ENCODE results near the gene GYS2. TPM values are rescaled to one million over a fixed set of nuclear protein-coding genes. Genes with fewer than 3 reads are reported as not detected.
"Not testable (repeated sequence)": the region's sequence is repeated elsewhere in the genome, so short reads cannot be mapped to it uniquely, and the experiment has no call there.

Gene GYS2
- total and polyA plus RNA-seq, 2 donors (not counting 1 experiment from before 2014, with no cell fraction given) = not detected

- H3K9me3 ChIP-seq (ENCODE audit: control insufficient read depth, insufficient read depth, low read depth, low read length) = no peaks in the 10 kb centered on the region
- no peak overlapping the region for H2AFZ ChIP-seq (ENCODE audit: low read length)
- H3K4me1 ChIP-seq (ENCODE audit: control insufficient read depth, extremely low read depth, insufficient read depth, low read length) = no peaks in the 10 kb centered on the region
- no peaks in the 10 kb centered on the region for H3K79me2 ChIP-seq (ENCODE audit: control insufficient read depth, insufficient read depth, low read length)
- no peak overlapping the region for H3K4me3 ChIP-seq (replicated peaks in 1 of 4; ENCODE audit: control extremely low read depth in 1 of 4, insufficient read depth in 1 of 4, low read depth in 3 of 4, low read length in 4 of 4)
- no peaks in the 10 kb centered on the region for H4K20me1 ChIP-seq (ENCODE audit: control insufficient read depth, extremely low read depth, insufficient read depth, low read length)
- peaks cover 3% of the 10 kb centered on the region for H3K27me3 ChIP-seq (ENCODE audit: control insufficient read depth, insufficient read depth, low read length)
- no peak for TF ChIP-seq CTCF (conservative IDR thresholded peaks at IDR 0.05 in 1 of 2, IDR thresholded peaks at IDR 0.05 in 1 of 2; ENCODE audit: low read depth in 1 of 2, low read length in 2 of 2)
- no peak for TF ChIP-seq EZH2 (IDR thresholded peaks at IDR 0.05; ENCODE audit: low read length, missing control alignments)
- H3K36me3 ChIP-seq (ENCODE audit: control insufficient read depth, insufficient read depth, low read length) = no peaks in the 10 kb centered on the region
- no peak overlapping the region for H3K9ac ChIP-seq (ENCODE audit: insufficient read depth, low read length)
- no peak overlapping the region for H3K27ac ChIP-seq (ENCODE audit: insufficient read depth, low read length)
- no peak overlapping the region for H3K4me2 ChIP-seq (ENCODE audit: extremely low read depth, insufficient read depth, low read length)
- DNase-seq (ENCODE audit: low read depth in 2 of 2) = no peak
Measured at GRCh38 chr12:21598651-21599050, 6.0 kb downstream of the GYS2 start.

GRCh38 chr12:21595356-21595755 lies 9.3 kb downstream of the GYS2 start:
- H3K9me3 ChIP-seq (ENCODE audit: control insufficient read depth, insufficient read depth, low read depth, low read length); DNase-seq (ENCODE audit: low read depth in 2 of 2); H3K4me1 ChIP-seq (ENCODE audit: control insufficient read depth, extremely low read depth, insufficient read depth, low read length); H3K79me2 ChIP-seq (ENCODE audit: control insufficient read depth, insufficient read depth, low read length); H3K9ac ChIP-seq (ENCODE audit: insufficient read depth, low read length); H4K20me1 ChIP-seq (ENCODE audit: control insufficient read depth, extremely low read depth, insufficient read depth, low read length); H3K4me3 ChIP-seq (replicated peaks in 1 of 4; ENCODE audit: control extremely low read depth in 1 of 4, insufficient read depth in 1 of 4, low read depth in 3 of 4, low read length in 4 of 4); H3K27ac ChIP-seq (ENCODE audit: insufficient read depth, low read length); H3K27me3 ChIP-seq (ENCODE audit: control insufficient read depth, insufficient read depth, low read length); H3K36me3 ChIP-seq (ENCODE audit: control insufficient read depth, insufficient read depth, low read length); H3K4me2 ChIP-seq (ENCODE audit: extremely low read depth, insufficient read depth, low read length); H2AFZ ChIP-seq (ENCODE audit: low read length): not testable (repeated sequence)

GRCh38 chr12:21585485-21585884 lies 19.2 kb downstream of the GYS2 start:
- Histone ChIP-seq H3K4me3 (replicated peaks in 1 of 4; ENCODE audit: control extremely low read depth in 1 of 4, insufficient read depth in 1 of 4, low read depth in 3 of 4, low read length in 4 of 4) (no peak overlapping the region), H3K9ac (ENCODE audit: insufficient read depth, low read length) (no peak overlapping the region), H3K79me2 (ENCODE audit: control insufficient read depth, insufficient read depth, low read length) (no peaks in the 10 kb centered on the region), H3K36me3 (ENCODE audit: control insufficient read depth, insufficient read depth, low read length) (no peaks in the 10 kb centered on the region), H2AFZ (ENCODE audit: low read length) (no peak overlapping the region), H3K9me3 (ENCODE audit: control insufficient read depth, insufficient read depth, low read depth, low read length) (no peaks in the 10 kb centered on the region), H3K27me3 (ENCODE audit: control insufficient read depth, insufficient read depth, low read length) (no peaks in the 10 kb centered on the region), H3K4me2 (ENCODE audit: extremely low read depth, insufficient read depth, low read length) (no peak overlapping the region), H3K4me1 (ENCODE audit: control insufficient read depth, extremely low read depth, insufficient read depth, low read length) (no peaks in the 10 kb centered on the region), H3K27ac (ENCODE audit: insufficient read depth, low read length) (no peak overlapping the region), H4K20me1 (ENCODE audit: control insufficient read depth, extremely low read depth, insufficient read depth, low read length) (no peaks in the 10 kb centered on the region)
- TF ChIP-seq CTCF (conservative IDR thresholded peaks at IDR 0.05 in 1 of 2, IDR thresholded peaks at IDR 0.05 in 1 of 2; ENCODE audit: low read depth in 1 of 2, low read length in 2 of 2) (no peak), EZH2 (IDR thresholded peaks at IDR 0.05; ENCODE audit: low read length, missing control alignments) (no peak)
- DNase-seq (ENCODE audit: low read depth in 2 of 2) = no peak

- not testable (repeated sequence) for H3K4me2 ChIP-seq (ENCODE audit: extremely low read depth, insufficient read depth, low read length); H3K4me3 ChIP-seq (replicated peaks in 1 of 4; ENCODE audit: control extremely low read depth in 1 of 4, insufficient read depth in 1 of 4, low read depth in 3 of 4, low read length in 4 of 4); H2AFZ ChIP-seq (ENCODE audit: low read length); H3K27me3 ChIP-seq (ENCODE audit: control insufficient read depth, insufficient read depth, low read length); DNase-seq (ENCODE audit: low read depth in 2 of 2); H4K20me1 ChIP-seq (ENCODE audit: control insufficient read depth, extremely low read depth, insufficient read depth, low read length); H3K4me1 ChIP-seq (ENCODE audit: control insufficient read depth, extremely low read depth, insufficient read depth, low read length); H3K9me3 ChIP-seq (ENCODE audit: control insufficient read depth, insufficient read depth, low read depth, low read length); H3K79me2 ChIP-seq (ENCODE audit: control insufficient read depth, insufficient read depth, low read length); H3K9ac ChIP-seq (ENCODE audit: insufficient read depth, low read length); H3K27ac ChIP-seq (ENCODE audit: insufficient read depth, low read length); H3K36me3 ChIP-seq (ENCODE audit: control insufficient read depth, insufficient read depth, low read length)
Measured at GRCh38 chr12:21584403-21585182, 20.1 kb downstream of the GYS2 start.
